GM23338 (cell line): ENCODE data around the gene MYL12B. TPM values are rescaled to one million over a fixed set of nuclear protein-coding genes. Genes with fewer than 3 reads are reported as not detected.

ENCODE experiments used
- ATAC-seq: fragments of 200-7000 bp; cut with Tn5 transposase; 3 replicates; pipeline ENCODE4 v1.9.1; 2020
- DNase-seq: peaks from one replicate; pipeline ENCODE4 v3.0.0-alpha.2; 2015; ENCODE audit warnings: low spot score
- H2AFZ ChIP-seq: fragments of 200-600 bp; sonication (generic); 2 replicates; pipeline ENCODE4 v1.8.0; 2016; ENCODE audit warnings: antibody characterized with exemption, mild to moderate bottlenecking, moderate library complexity
- H3F3A ChIP-seq: fragments of 200-600 bp; sonication (generic); replicated peaks from 2 replicates; pipeline ENCODE4 v1.8.0; 2017; ENCODE audit warnings: antibody characterized with exemption, mixed run types, low read depth
- H3K27ac ChIP-seq: fragments of 200-600 bp; sonication (generic); 2 replicates; pipeline ENCODE4 v1.6.1; 2016; ENCODE audit warnings: low read depth
- H3K27me3 ChIP-seq: fragments of 200-600 bp; sonication (generic); 2 replicates; pipeline ENCODE4 v1.8.0; 2016; ENCODE audit warnings: mild to moderate bottlenecking, mixed run types, moderate library complexity; ENCODE audit not compliant: insufficient read depth
- H3K36me3 ChIP-seq: fragments of 200-600 bp; sonication (generic); 2 replicates; pipeline ENCODE4 v1.8.0; 2016; ENCODE audit warnings: mild to moderate bottlenecking; ENCODE audit not compliant: insufficient read depth
- H3K4me1 ChIP-seq: fragments of 200-600 bp; sonication (generic); 2 replicates; pipeline ENCODE4 v1.8.0; 2016; ENCODE audit warnings: mild to moderate bottlenecking, moderate library complexity; ENCODE audit not compliant: insufficient read depth
- H3K4me2 ChIP-seq: fragments of 200-600 bp; sonication (generic); 2 replicates; pipeline ENCODE4 v1.7.1; 2017; ENCODE audit warnings: mixed run types
- H3K4me3 ChIP-seq: fragments of 200-600 bp; sonication (generic); 2 replicates; pipeline ENCODE4 v1.6.1; 2016; ENCODE audit warnings: mixed run types
- H3K79me2 ChIP-seq: fragments of 200-600 bp; sonication (generic); replicated peaks from 2 replicates; pipeline ENCODE4 v1.8.0; 2017; ENCODE audit warnings: mild to moderate bottlenecking; ENCODE audit not compliant: insufficient read depth
- H3K9me2 ChIP-seq: fragments of 200-600 bp; sonication (generic); 2 replicates; pipeline ENCODE4 v1.8.0; 2017; ENCODE audit not compliant: insufficient read depth
- H4K20me1 ChIP-seq: fragments of 200-600 bp; sonication (generic); replicated peaks from 2 replicates; pipeline ENCODE4 v1.8.0; 2017; ENCODE audit warnings: mild to moderate bottlenecking; ENCODE audit not compliant: insufficient read depth
- H3K27ac Mint-ChIP-seq: 2 replicates; pipeline ENCODE4 v1.8.0; 2020; ENCODE audit warnings: inconsistent platforms, mild to moderate bottlenecking, moderate library complexity, mixed read lengths
- H3K27me3 Mint-ChIP-seq: 3 replicates; pipeline ENCODE4 v1.8.0; 2022; ENCODE audit warnings: low read depth, mild to moderate bottlenecking, moderate library complexity, mixed read lengths, inconsistent platforms; ENCODE audit not compliant: insufficient read depth, poor library complexity
- H3K36me3 Mint-ChIP-seq: 3 replicates; pipeline ENCODE4 v1.8.0; 2021; ENCODE audit warnings: low read depth, mild to moderate bottlenecking, inconsistent platforms, moderate library complexity, mixed read lengths
- H3K4me1 Mint-ChIP-seq: 3 replicates; pipeline ENCODE4 v1.8.0; 2020; ENCODE audit warnings: mild to moderate bottlenecking, inconsistent platforms, mixed read lengths
- H3K4me3 Mint-ChIP-seq: 3 replicates; pipeline ENCODE4 v1.8.0; 2021; ENCODE audit warnings: moderate library complexity, mild to moderate bottlenecking, inconsistent platforms, mixed read lengths
- H3K9me3 Mint-ChIP-seq: 3 replicates; pipeline ENCODE4 v1.8.0; 2020; ENCODE audit warnings: moderate library complexity, mild to moderate bottlenecking, inconsistent platforms, mixed read lengths
- CREB1 ChIP-seq: fragments of 250-450 bp; sonication (Bioruptor Pico); IDR thresholded peaks from 2 replicates; pipeline ENCODE4 v1.5.0; 2020; ENCODE audit warnings: low read depth, mild to moderate bottlenecking, moderate library complexity
- CTCF ChIP-seq, 2 experiments: fragments of 200-600 bp in 1 of 2; sonication (generic) in 1 of 2; conservative IDR thresholded peaks; 2 replicates each; pipeline versions ENCODE4 v1.5.1 to v1.6.1; 2016 to 2017; ENCODE audit warnings: antibody characterized with exemption in 2 of 2, low read depth in 2 of 2, mild to moderate bottlenecking in 2 of 2, moderate library complexity in 1 of 2
- ETS1 ChIP-seq: IDR thresholded peaks from 2 replicates; pipeline ENCODE4 v1.6.1; 2016; ENCODE audit warnings: antibody characterized with exemption
- EZH2 ChIP-seq: fragments of 200-600 bp; sonication (generic); IDR thresholded peaks from one replicate; pipeline ENCODE4 v1.8.0; 2017; ENCODE audit warnings: antibody characterized with exemption, mild to moderate bottlenecking, low read depth; ENCODE audit not compliant: unreplicated experiment
- JUNB ChIP-seq: IDR thresholded peaks from one replicate; pipeline ENCODE4 v1.6.1; 2016; ENCODE audit warnings: antibody characterized with exemption; ENCODE audit not compliant: unreplicated experiment
- NANOG ChIP-seq: IDR thresholded peaks from 2 replicates; pipeline ENCODE4 v1.6.1; 2016; ENCODE audit warnings: antibody characterized with exemption, borderline replicate concordance
- REST ChIP-seq: IDR thresholded peaks from one replicate; pipeline ENCODE4 v1.6.1; 2018; ENCODE audit warnings: antibody characterized with exemption; ENCODE audit not compliant: unreplicated experiment
- STAT1 ChIP-seq: IDR thresholded peaks from one replicate; pipeline ENCODE4 v1.6.1; 2016; ENCODE audit warnings: antibody characterized with exemption; ENCODE audit not compliant: unreplicated experiment
- ZNF114 ChIP-seq: fragments of 250-450 bp; sonication (Bioruptor Pico); IDR thresholded peaks from 2 replicates; pipeline ENCODE4 v1.5.0; 2020; ENCODE audit warnings: mild to moderate bottlenecking, moderate library complexity
- ZNF331 ChIP-seq: fragments of 250-450 bp; sonication (Bioruptor Pico); IDR thresholded peaks from 2 replicates; pipeline ENCODE4 v1.5.0; 2020; ENCODE audit warnings: low read depth, mild to moderate bottlenecking, moderate library complexity
- polyA plus RNA-seq: library from polyadenylated mRNA; unstranded; fragments of >200 nt; fragmentation: Nextera tagmentation; extraction: Ambion mirVana; gene quantifications from 2 replicates; pipeline ENCODE4 v1.2.1, GENCODE V29; 2016
- total RNA-seq: library from RNA; depleted of rRNA; stranded (reverse); fragments of >200 nt; shearing (Covaris generic); gene quantifications from 2 replicates; pipeline ENCODE4 v1.2.3, GENCODE V29; 2014

MYL12B gene
- total and polyA plus RNA-seq, 2 experiments from 2014 or later, result 165 to 330 TPM

- H3K27me3 ChIP-seq, result no peaks in the 10 kb centered on the region
- Mint-ChIP-seq H3K4me3 (no peak overlapping the region), H3K9me3 (peaks cover 4% of the 10 kb centered on the region; the same call in 1 of the 3 replicates), H3K27me3 (no peaks in the 10 kb centered on the region), H3K4me1 (peaks cover 7% of the 10 kb centered on the region), H3K27ac (no peak overlapping the region), H3K36me3 (0 out of 3 replicates have a peak, but pooled peaks cover 3% of the 10 kb centered on the region)
- H2AFZ ChIP-seq, result no peak overlapping the region
- TF ChIP-seq CREB1 (no peak), NANOG (no peak), ZNF331 (no peak), ETS1 (no peak), JUNB (no peak), CTCF (conservative IDR thresholded peaks at IDR 0.05; ENCODE audit: low read depth in 2 of 2) (no peak), EZH2 (no peak), STAT1 (no peak), REST (no peak), ZNF114 (CRISPR knock-in tag) (no peak)
- DNase-seq (no peak), ATAC-seq (no peak)
- no peak overlapping the region for H3K4me2 ChIP-seq
- no peaks in the 10 kb centered on the region for H3K36me3 ChIP-seq
- H4K20me1 ChIP-seq, result no peaks in the 10 kb centered on the region
- H3F3A ChIP-seq, result no peaks in the 10 kb centered on the region
- no peaks in the 10 kb centered on the region for H3K4me1 ChIP-seq
- no peak overlapping the region for H3K4me3 ChIP-seq
- H3K79me2 ChIP-seq, result no peaks in the 10 kb centered on the region
- peaks cover 16% of the 10 kb centered on the region; the same call in 1 of the 2 replicates for H3K9me2 ChIP-seq
- H3K27ac ChIP-seq, result no peak overlapping the region
Observed at GRCh38 chr18:3233004-3233403, 28.9 kb upstream of the MYL12B start.
